ENCODE results near the gene SNRPB2.
A peak's percentile ranks its signal among the peaks of the same experiment; 100 is the strongest.

Gene SNRPB2
- 33.3 to 49.2 (median 37.9) reads per million in 4 donors for total RNA-seq

- peak; percentile 77 to 95 (median 84) for DNase-seq
These were observed at the start of gene SNRPB2 for GRCh38 chr20:16729565-16730460. SNRPB2 (plus strand) TSS chr20:16730026; CDS start chr20:16731703, 1,677 bp downstream.

GRCh38 chr20:16684416-16684815 is 45.4 kb upstream of the SNRPB2 start:
- no peak for DNase-seq

- no peak for DNase-seq
These were observed 39.9 kb upstream of the SNRPB2 start for GRCh38 chr20:16689906-16690305.

DNA sequence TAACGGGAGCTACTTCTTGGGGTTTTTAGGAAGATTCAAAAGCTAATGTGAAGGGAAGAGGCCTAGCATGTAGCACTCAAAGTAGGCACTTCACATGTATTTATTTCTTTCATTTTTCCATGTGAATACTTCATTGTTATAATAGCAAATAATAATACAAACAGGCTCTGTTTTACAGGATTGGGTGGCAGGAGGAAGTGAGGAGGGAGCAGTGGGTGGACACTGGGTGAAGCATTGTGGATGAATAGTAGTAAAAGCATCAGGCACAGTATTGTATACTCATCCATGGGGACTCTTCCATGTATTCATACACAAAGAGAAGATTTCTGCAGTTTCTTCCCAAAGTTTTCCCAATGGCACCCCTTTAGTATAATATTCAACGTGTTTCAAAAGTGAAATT is 38.4 kb upstream of the SNRPB2 start:
- DNase-seq: no peak

GRCh38 chr20:16692009-16692408 is 37.8 kb upstream of the SNRPB2 start:
- no peak for DNase-seq

- DNase-seq: no peak
These were observed 37.4 kb upstream of the SNRPB2 start for GRCh38 chr20:16692442-16692841.

DNA sequence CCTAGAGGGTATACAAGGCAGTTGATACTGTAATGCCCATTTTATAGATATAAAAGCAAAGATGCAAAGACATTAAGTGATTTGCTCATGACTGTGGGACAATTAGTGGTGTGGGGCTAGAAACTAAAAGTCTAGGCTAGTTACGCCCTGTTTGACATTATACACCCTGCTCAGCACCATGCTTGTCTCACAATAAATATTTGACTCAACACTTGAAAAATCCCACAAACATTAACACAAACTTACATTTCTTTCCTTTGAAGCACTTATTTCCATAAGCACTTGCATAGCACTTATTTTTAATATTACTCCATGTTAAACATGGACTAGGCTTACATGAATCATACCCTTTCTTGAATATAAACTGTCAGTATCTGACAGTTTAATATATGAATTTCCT is 36.5 kb upstream of the SNRPB2 start:
- DNase-seq: no peak

DNA sequence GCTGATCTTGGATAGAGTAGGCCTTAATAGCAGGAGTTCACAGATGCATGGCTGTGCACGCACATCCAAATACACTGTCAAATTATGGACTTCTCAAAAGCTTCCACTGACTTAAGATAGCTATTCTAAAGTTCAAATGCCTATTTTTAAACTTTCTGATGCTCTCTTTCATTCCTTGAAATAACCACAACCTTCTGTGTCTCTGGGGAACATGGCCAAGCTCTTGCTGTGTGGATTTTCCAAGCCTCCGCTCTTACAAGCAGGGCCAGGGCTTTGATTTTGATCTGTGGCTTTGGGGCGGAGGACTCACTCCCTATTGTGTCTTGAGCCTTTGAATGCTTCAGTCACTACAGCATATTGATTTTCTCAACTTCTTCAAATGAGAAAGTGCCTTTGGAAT is 35.7 kb upstream of the SNRPB2 start:
- DNase-seq: no peak

DNA sequence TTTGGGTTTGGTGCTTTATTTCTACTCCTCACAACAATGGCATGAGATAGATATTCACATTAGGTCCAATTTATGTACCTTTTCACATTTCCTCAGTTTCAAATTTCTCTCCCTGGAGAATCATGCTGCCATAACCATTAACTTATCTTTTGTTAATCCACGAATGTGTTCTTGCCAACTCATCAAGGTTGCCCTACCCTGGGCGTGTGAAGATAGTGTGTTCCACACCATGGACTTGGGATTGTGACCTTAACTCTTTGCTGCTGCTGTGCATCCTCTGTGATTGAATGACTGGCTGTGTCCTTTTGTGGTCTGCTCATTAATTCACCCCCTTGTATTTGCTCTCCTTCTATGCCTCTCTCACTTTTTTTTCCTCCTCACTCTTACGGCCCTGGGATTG is 34.2 kb upstream of the SNRPB2 start:
- DNase-seq: no peak

DNA sequence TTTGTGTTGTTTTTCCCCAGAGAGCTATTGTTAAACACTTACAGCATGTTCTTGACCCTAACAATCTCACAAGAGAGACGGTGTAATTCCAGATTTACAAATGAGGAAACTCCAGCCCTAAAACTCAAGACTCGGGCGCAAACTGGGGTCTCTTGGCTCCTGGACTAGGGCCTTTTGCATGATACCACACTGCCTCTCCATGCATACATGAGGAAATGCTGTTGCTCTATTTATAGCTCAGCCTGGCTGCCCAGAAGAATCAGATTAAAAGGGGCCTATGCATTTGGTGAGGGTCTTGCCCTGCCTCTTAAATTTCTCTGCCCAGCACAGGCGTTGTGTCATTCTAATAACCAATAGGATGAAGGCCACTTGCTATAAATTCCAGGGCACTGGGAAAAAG is 30.5 kb upstream of the SNRPB2 start:
- no peak for DNase-seq

- DNase-seq: peak in 3 of 5 donors; percentile 11 to 32 (median 17)
These were observed 28.5 kb upstream of the SNRPB2 start for GRCh38 chr20:16701296-16701695.

- no peak for DNase-seq
These were observed 26.3 kb upstream of the SNRPB2 start for GRCh38 chr20:16703570-16703969.

DNA sequence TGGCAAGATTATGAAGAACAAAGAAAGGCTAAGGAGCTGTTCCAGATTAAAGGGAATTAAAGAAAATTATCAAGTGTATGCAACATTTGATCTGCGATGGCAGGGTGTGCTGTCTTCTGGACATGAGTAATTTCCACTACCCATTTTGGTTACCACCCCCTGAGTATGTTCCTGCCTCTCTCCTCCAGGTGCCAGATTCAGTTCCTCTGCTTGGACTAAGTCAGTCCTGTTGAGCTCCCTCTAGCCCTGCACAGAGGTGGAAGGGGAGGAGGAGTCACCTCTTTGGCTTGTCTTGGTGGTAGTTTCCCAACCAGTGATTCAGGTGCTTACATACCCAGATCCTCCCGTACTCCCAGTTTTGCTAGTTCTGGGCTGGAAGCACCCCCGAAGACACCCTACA is 22.2 kb upstream of the SNRPB2 start:
- no peak for DNase-seq

DNA sequence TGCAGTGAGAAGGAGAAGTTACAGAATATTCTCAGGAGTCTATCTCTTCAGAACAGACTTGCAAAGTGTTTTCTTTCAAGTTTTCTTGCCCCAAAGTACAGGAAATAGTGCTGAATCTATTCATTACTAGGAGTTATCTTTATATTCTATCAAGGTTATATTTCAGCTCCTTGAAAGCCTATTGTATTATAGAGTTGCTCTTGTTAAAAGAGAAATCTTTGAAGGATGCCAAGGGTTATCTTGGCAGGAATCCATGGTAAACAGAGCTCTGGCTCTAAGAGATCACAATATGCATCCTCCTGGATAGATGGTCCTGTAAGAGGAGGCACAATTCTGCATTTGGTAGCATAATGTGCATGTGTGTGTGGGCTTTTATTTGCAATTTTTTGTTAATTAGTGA is 21.2 kb upstream of the SNRPB2 start:
- DNase-seq: no peak

DNA sequence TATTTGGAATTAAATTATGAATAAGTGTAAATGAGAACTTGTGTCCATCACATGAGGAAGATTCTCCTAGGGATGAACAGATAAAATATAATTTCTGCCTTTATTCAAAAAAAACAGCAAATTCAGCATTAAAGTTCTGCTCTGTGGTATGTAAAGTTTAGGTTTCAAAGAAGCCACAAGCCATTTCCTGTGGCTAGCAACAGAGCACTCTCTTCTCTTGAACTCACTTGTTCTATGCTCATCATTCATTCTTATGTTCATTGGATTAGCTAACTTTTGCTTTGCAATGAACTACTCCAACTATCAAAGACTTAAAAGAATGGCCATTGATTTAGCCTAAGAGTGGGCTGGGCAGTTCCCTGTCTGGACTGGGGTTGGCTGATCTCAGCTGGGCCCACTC is 20.8 kb upstream of the SNRPB2 start:
- DNase-seq: peak in 2 of 5 donors; percentile 5 to 61

DNA sequence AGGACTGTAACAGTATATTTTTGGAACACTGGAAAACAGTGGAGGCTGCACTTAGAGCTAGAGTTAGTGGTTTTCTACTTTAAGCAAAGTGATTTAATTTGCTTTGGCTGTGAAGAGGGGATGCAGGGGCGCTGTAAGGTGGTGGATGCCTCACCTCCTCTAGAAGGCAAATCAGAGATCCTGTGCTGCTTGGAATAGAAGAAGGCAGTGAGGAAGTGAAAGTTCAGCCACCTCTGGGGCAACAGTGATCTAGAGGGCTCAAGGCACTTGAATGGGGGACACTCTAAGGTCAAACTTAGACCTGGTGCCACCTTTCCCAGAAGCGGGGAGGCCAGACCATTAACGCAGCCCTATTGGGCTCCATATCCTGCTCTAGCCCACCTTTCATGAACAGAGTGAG is 19.0 kb upstream of the SNRPB2 start:
- no peak for DNase-seq

GRCh38 chr20:16711661-16712258 is 18.1 kb upstream of the SNRPB2 start:
- DNase-seq: no peak

- DNase-seq: no peak
These were observed 17.3 kb upstream of the SNRPB2 start for GRCh38 chr20:16712511-16712947.

GRCh38 chr20:16713066-16713465 is 16.8 kb upstream of the SNRPB2 start:
- DNase-seq: no peak

DNA sequence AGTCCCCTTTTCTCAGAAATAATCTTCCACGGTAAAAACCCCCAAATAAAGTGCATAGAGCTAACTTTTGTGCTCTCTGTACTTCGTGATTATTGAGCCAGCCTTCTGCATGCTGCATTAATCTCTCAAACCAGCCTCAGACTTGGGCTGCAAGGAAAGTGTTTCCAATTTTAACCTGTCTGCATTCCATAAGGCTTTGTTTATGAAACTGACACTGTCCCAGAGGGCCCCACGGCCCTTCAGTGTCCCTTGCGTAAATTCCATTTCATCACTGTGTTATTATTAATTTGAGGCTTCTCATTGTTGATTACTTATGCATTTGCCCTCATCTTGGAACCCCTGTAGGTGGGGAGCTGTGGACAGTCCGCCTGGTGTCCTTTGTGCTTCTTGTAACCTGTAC is 15.6 kb upstream of the SNRPB2 start:
- DNase-seq: no peak

DNA sequence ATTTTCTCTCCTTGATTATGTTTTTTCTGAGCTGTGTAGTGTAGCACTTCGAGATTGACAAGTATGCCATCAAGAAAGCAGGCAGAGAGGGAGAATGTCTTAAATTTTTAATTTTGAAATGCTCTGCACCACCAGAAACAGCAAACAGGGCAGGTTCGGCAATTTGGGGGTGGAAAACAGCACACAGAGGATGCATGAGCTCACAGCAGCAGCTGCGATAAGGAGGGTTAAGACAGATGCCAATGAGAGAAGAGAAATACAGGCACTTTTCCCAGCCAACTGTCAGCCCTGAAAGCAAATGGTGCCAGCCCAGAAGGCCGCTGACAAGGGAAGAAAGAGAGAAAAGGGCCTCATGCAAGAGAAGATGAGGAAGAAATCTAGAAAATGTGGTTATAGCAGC is 15.1 kb upstream of the SNRPB2 start:
- DNase-seq: no peak

- DNase-seq: no peak
These were observed 10.4 kb upstream of the SNRPB2 start for GRCh38 chr20:16719421-16719820.

- DNase-seq: no peak
These were observed 746 bp upstream of the SNRPB2 start for GRCh38 chr20:16729080-16729479.

DNA sequence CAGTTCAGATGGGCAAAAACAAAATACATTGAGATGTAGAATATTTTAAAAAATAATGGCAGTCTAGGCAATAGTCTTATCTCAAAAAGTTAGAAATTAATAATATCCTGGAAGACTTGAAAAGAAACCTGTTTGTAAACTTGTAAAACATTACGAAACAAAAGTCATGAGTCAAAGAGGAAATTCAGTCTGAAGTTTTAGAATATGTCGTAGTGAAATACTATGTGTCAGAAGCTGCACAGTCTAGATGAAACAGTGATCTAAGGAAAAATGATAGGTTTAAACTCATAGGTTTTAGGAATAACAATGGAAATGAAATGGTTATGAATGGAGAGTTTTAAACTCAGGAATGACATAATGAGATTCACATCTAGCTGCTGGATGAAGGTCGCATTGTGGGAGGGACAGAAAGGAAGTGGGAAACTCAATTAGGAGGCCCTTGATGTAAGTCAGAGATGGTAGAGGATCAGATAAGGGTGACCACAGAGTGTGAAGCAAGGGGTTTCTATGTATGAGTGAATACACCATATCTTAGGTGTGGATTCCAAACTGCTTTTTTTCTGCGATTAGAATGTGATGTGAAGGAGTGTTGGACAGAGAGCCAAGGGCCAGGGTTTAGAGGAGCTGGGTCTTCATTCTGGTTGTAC is 2.8 kb downstream of the SNRPB2 start:
- peak in 1 of 5 donors; percentile 73 for DNase-seq
